Stimulated activated CD4-positive, alpha-beta T cell treated with anti-CD3 and anti-CD28 coated beads, TNF-alpha, amount 100 ng/mL, for 24 hours (primary cell): ENCODE measurements around the gene COA7.
A peak's percentile ranks its signal among the peaks of the same experiment; 100 is the strongest.

Experiments used
- DNase-seq, 3 experiments: peaks; one replicate each; pipeline ENCODE4 v3.0.0-alpha.2; 2020; ENCODE audit warnings: low read depth in 3 of 3

COA7 gene

GRCh38 chr1:52669696-52670095 lies 28.5 kb downstream of the COA7 start:
- DNase-seq, result no peak

- no peak for DNase-seq
Observed at GRCh38 chr1:52668711-52669110, 29.4 kb downstream of the COA7 start.

- no peak for DNase-seq
Observed at GRCh38 chr1:52667984-52668383, 30.2 kb downstream of the COA7 start.

GRCh38 chr1:52667290-52667689 lies 30.9 kb downstream of the COA7 start:
- DNase-seq, result no peak

GRCh38 chr1:52665006-52665941 lies 32.9 kb downstream of the COA7 start:
- DNase-seq, result no peak

GRCh38 chr1:52663716-52664115 lies 34.4 kb downstream of the COA7 start:
- no peak for DNase-seq

GRCh38 chr1:52662645-52663313 lies 35.4 kb downstream of the COA7 start:
- DNase-seq, result no peak

- no peak for DNase-seq
Observed at GRCh38 chr1:52660807-52661206, 37.3 kb downstream of the COA7 start.

- DNase-seq, result no peak
Observed at GRCh38 chr1:52659851-52660596, 38.1 kb downstream of the COA7 start.

GRCh38 chr1:52659356-52659755 lies 38.8 kb downstream of the COA7 start:
- peak in 1 of 3 experiments; percentile 30 for DNase-seq

- no peak for DNase-seq
Observed at GRCh38 chr1:52658795-52659194, 39.4 kb downstream of the COA7 start.

- DNase-seq, result no peak
Observed at GRCh38 chr1:52657702-52658101, 40.4 kb downstream of the COA7 start.

- DNase-seq, result no peak
Observed at GRCh38 chr1:52654063-52654462, 44.1 kb downstream of the COA7 start.

- DNase-seq, result no peak
Observed at GRCh38 chr1:52653207-52653849, 44.8 kb downstream of the COA7 start.

- DNase-seq, result no peak
Observed at GRCh38 chr1:52651904-52652303, 46.2 kb downstream of the COA7 start.

- no peak for DNase-seq
Observed at GRCh38 chr1:52645261-52645660, 52.9 kb downstream of the COA7 start.

- no peak for DNase-seq
Observed at GRCh38 chr1:52641307-52641706, 56.8 kb downstream of the COA7 start.

GRCh38 chr1:52640697-52641096 lies 57.5 kb downstream of the COA7 start:
- no peak for DNase-seq

GRCh38 chr1:52637946-52638345 lies 60.2 kb downstream of the COA7 start:
- no peak for DNase-seq

GRCh38 chr1:52636721-52637695 lies 61.1 kb downstream of the COA7 start:
- peak; percentile 42 to 63 (median 45) for DNase-seq
